Nephron (organoid): ENCODE data around the gene OSER1.
A peak's percentile ranks its signal among the peaks of the same experiment; 100 is the strongest.

Experiments
- H3K27ac Mint-ChIP-seq, 3 experiments: 2 replicates each; pipeline ENCODE4 v1.8.0; 2020; ENCODE audit warnings: mixed read lengths in 3 of 3, mild to moderate bottlenecking in 2 of 3, moderate library complexity in 1 of 3
- H3K27me3 Mint-ChIP-seq: 2 replicates; pipeline ENCODE4 v1.8.0; 2021; ENCODE audit warnings: low read depth, mild to moderate bottlenecking, moderate library complexity, mixed read lengths
- H3K36me3 Mint-ChIP-seq: 2 replicates; pipeline ENCODE4 v1.8.0; 2020; ENCODE audit warnings: low read depth, mixed read lengths
- H3K4me1 Mint-ChIP-seq: 2 replicates; pipeline ENCODE4 v1.8.0; 2020; ENCODE audit warnings: mixed read lengths
- H3K4me3 Mint-ChIP-seq, 3 experiments: 2 replicates each; pipeline ENCODE4 v1.8.0; 2020; ENCODE audit warnings: mild to moderate bottlenecking in 3 of 3, mixed read lengths in 3 of 3, moderate library complexity in 2 of 3
- H3K9me3 Mint-ChIP-seq: 2 replicates; pipeline ENCODE4 v1.8.0; 2020; ENCODE audit warnings: mixed read lengths
- TF ChIP-seq, protein P1 (sequence below), 3 experiments: fragments of 200-600 bp; sonication (generic); IDR thresholded peaks; one replicate each; pipeline ENCODE4 v1.5.0; 2021; ENCODE audit warnings: antibody characterized with exemption in 3 of 3; ENCODE audit not compliant: unreplicated experiment in 3 of 3

The OSER1 gene

DNA sequence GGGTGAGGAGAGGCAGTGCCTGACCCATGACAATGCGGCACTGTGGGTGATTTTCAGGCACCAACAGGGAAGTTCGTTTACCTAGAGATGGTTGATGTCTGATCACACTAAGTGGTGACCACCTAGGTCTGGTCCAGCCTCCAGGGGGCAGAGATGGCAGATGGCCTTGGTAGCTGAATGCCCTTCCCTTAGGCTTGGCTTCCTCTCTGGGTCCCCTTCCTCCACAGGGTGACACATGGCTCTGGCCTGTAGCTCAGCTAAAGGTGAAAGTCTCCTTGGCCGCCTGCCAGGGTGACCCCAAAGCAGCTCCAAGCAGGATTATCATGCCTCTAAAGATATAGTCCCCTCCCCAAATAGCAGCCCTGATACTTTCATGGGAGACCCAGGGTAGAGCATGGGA, 43.0 kb upstream of the OSER1 start:
- TF ChIP-seq, protein P1, sequence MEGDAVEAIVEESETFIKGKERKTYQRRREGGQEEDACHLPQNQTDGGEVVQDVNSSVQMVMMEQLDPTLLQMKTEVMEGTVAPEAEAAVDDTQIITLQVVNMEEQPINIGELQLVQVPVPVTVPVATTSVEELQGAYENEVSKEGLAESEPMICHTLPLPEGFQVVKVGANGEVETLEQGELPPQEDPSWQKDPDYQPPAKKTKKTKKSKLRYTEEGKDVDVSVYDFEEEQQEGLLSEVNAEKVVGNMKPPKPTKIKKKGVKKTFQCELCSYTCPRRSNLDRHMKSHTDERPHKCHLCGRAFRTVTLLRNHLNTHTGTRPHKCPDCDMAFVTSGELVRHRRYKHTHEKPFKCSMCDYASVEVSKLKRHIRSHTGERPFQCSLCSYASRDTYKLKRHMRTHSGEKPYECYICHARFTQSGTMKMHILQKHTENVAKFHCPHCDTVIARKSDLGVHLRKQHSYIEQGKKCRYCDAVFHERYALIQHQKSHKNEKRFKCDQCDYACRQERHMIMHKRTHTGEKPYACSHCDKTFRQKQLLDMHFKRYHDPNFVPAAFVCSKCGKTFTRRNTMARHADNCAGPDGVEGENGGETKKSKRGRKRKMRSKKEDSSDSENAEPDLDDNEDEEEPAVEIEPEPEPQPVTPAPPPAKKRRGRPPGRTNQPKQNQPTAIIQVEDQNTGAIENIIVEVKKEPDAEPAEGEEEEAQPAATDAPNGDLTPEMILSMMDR (IDR thresholded peaks at IDR 0.05; ENCODE audit: unreplicated experiment in 3 of 3): no peak
- Mint-ChIP-seq H3K27me3 (peaks cover 4% of the 10 kb centered on the region), H3K36me3 (no peaks in the 10 kb centered on the region), H3K4me1 (no peaks in the 10 kb centered on the region), H3K9me3 (no peaks in the 10 kb centered on the region), H3K4me3 (no peak overlapping the region), H3K27ac (no peak overlapping the region)

DNA sequence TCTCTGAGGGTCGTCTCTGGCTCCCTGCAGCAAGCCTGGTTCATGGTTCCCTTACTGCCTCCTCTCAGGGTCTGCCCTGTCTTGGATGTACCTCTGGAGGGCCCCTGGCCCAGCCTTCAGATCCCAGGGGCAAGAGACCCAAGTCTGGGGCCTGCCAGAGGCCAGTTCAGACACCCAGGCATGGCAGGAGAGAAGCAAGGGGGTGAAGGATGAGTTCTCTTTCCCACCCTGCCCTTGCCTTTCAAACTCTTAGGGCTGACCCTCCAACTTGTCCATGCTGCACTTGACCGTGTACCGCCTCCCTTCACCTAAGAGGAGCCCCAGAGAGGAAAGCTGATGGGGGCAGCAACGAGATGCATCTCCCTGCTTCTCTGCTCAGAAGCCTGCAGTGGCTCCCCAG, 40.7 kb upstream of the OSER1 start:
- Mint-ChIP-seq H3K4me1 (no peaks in the 10 kb centered on the region), H3K4me3 (no peak overlapping the region), H3K27ac (no peak overlapping the region), H3K36me3 (no peaks in the 10 kb centered on the region), H3K9me3 (no peaks in the 10 kb centered on the region), H3K27me3 (peaks cover 24% of the 10 kb centered on the region)
- TF ChIP-seq, protein P1 (IDR thresholded peaks at IDR 0.05; ENCODE audit: unreplicated experiment in 3 of 3): no peak

DNA sequence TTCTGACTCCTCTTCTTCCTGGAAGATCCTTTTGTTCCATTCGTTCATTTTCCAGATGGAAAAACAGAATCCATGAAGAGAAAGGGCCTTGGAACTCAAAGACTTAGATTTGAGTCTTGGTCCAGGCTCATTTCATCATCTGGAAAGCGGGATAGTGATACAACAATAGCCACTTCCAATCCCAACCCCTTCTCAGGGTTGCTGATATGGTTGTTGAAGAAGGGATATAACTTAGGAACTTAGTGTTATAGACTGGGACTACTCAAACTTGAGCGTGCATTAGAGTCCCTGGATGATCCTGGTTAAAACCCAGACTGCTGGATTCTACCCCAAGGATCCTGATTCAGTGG, 37.8 kb upstream of the OSER1 start:
- peak overlapping the region; percentile 59 to 68 (median 65) for H3K4me3 Mint-ChIP-seq
- H3K27ac Mint-ChIP-seq: no peak overlapping the region
- no peaks in the 10 kb centered on the region for H3K9me3 Mint-ChIP-seq
- TF ChIP-seq, protein P1 (IDR thresholded peaks at IDR 0.05; ENCODE audit: unreplicated experiment in 3 of 3): no peak
- no peaks in the 10 kb centered on the region for H3K4me1 Mint-ChIP-seq
- H3K36me3 Mint-ChIP-seq: no peaks in the 10 kb centered on the region
- peaks cover 44% of the 10 kb centered on the region for H3K27me3 Mint-ChIP-seq

DNA sequence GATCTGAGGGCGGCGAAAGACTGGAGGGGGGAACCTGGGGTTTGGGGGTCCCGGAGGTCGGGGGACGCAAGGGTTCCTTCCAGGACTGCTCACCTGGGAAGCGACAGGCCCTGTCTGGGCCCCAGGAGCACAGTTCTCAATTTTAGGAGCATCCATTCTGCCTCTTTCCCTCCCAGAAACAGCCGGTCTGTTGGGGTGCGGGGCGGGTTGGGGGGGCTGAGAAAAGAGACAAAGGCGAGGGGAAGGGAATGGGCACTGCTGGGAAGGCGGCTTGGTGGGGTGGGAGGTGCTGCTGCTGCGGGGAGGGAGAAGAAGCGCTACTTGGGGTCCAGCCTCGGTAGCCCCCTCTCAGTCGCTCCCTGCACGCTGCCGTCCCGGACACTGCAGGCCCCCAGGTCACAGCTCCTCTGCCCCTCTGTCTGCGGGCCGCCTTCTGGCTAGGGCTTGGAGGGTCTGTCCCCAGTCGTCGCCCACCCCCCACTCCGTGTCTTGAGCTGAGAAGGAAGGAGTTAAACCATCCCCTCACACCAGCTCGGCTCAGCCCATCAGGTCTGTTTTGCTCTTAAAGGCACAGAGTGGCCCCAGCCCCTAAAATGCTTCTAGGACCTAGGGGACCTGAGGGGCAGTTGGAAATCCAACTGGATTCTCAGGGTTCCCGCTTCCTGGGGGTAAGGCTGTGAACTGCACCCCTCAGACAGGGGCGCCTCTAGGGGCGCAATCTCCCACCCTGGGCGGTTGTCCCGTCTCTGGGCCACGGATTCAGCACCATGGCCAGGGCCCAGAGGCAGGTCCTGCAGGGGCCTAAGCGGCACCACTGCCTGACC, 37.2 kb upstream of the OSER1 start:
- H3K4me1 Mint-ChIP-seq: no peaks in the 10 kb centered on the region
- no peaks in the 10 kb centered on the region for H3K9me3 Mint-ChIP-seq
- H3K27me3 Mint-ChIP-seq: peaks cover 44% of the 10 kb centered on the region
- H3K4me3 Mint-ChIP-seq: peak overlapping the region; percentile 59 to 68 (median 65)
- TF ChIP-seq, protein P1 (IDR thresholded peaks at IDR 0.05; ENCODE audit: unreplicated experiment in 3 of 3): peak; percentile 67 to 78 (median 74)
- H3K36me3 Mint-ChIP-seq: no peaks in the 10 kb centered on the region
- H3K27ac Mint-ChIP-seq: no peak overlapping the region

DNA sequence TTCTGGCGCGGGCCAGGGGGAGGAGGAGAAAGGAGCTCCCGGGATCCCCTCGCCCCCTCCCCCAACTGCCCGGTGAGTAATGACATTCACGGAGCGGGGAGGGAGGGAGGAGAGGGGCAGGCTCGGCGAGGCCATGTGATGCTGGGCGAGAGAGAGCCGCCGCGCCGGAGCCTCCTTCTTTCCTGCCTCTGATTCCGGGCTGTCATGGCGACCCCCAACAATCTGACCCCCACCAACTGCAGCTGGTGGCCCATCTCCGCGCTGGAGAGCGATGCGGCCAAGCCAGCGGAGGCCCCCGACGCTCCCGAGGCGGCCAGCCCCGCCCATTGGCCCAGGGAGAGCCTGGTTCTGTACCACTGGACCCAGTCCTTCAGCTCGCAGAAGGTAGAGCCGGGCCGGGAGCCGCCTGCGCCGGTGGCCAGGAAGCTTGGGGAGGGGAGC, 36.6 kb upstream of the OSER1 start, which contains the start of gene GDAP1L1:
Gene GDAP1L1, plus strand, starts transcription at position 178 of the 441 bp plus-strand sequence. Its CDS starts 27 bp downstream, at position 205.
- peak within 1 kb of the TSS; percentile 65 to 69 (median 68) for H3K4me3 Mint-ChIP-seq
- no peaks in the 10 kb centered on the region for H3K9me3 Mint-ChIP-seq

More for the DNA sequence above, 36.6 kb upstream of the OSER1 start, which contains the start of gene GDAP1L1:
- no peaks in the 10 kb centered on the region for H3K36me3 Mint-ChIP-seq
- TF ChIP-seq, protein P1 (IDR thresholded peaks at IDR 0.05; ENCODE audit: unreplicated experiment in 3 of 3): no peak
- no peak within 1 kb of the TSS for H3K27ac Mint-ChIP-seq
- no peaks in the 10 kb centered on the region for H3K4me1 Mint-ChIP-seq
- H3K27me3 Mint-ChIP-seq: peaks cover 44% of the 10 kb centered on the region
